Stimulated activated CD8-positive, alpha-beta memory T cell treated with anti-CD3 and anti-CD28 coated beads, Interleukin-4, amount 100 ng/mL, for 48 hours (primary cell): Measurements from ENCODE around the gene ZBTB4.
"Not testable (repeated sequence)": the region's sequence is repeated elsewhere in the genome, so short reads cannot be mapped to it uniquely, and the experiment has no call there.

Experiments
- DNase-seq: peaks from one replicate; pipeline ENCODE4 v3.0.0-alpha.2; 2020

Gene ZBTB4

GRCh38 chr17:7490144-7490543 lies 10.7 kb upstream of the ZBTB4 start:
- DNase-seq = no peak

- no peak for DNase-seq
These were observed 6.8 kb upstream of the ZBTB4 start for GRCh38 chr17:7486181-7486580.

GRCh38 chr17:7484919-7485377 lies 5.5 kb upstream of the ZBTB4 start:
- DNase-seq = no peak

GRCh38 chr17:7484067-7484918 lies 4.9 kb upstream of the ZBTB4 start, which contains the start of gene POLR2A:
Gene POLR2A, plus strand, starts transcription at chr17:7484366.
- peak; percentile 98 for DNase-seq

- DNase-seq = peak; percentile 92
These were observed 4.0 kb upstream of the ZBTB4 start for GRCh38 chr17:7483255-7484066.

- not testable (repeated sequence) for DNase-seq
These were observed 3.3 kb upstream of the ZBTB4 start for GRCh38 chr17:7482742-7483088.

GRCh38 chr17:7481842-7482741 lies 2.7 kb upstream of the ZBTB4 start:
- not testable (repeated sequence) for DNase-seq

GRCh38 chr17:7481275-7481674 lies 1.8 kb upstream of the ZBTB4 start, which contains the start of gene SLC35G6:
Gene SLC35G6, plus strand, starts transcription at chr17:7481446. Its CDS starts 71 bp downstream, at chr17:7481517.
- not testable (repeated sequence) for DNase-seq

GRCh38 chr17:7480089-7480384 lies 606 bp upstream of the ZBTB4 start:
- no peak for DNase-seq

- DNase-seq = peak; percentile 71
These were observed 887 bp downstream of the ZBTB4 start for GRCh38 chr17:7478276-7479212.

GRCh38 chr17:7477392-7478275 lies 1.8 kb downstream of the ZBTB4 start:
- DNase-seq = peak; percentile 59

GRCh38 chr17:7476951-7477350 lies 2.5 kb downstream of the ZBTB4 start:
- no peak for DNase-seq

GRCh38 chr17:7476494-7476893 lies 2.9 kb downstream of the ZBTB4 start:
- no peak for DNase-seq

- DNase-seq = no peak
These were observed 3.5 kb downstream of the ZBTB4 start for GRCh38 chr17:7475764-7476422.

GRCh38 chr17:7474767-7475166 lies 4.7 kb downstream of the ZBTB4 start:
- not testable (repeated sequence) for DNase-seq

GRCh38 chr17:7471729-7472128 lies 7.7 kb downstream of the ZBTB4 start:
- DNase-seq = no peak

- DNase-seq = not testable (repeated sequence)
These were observed 8.9 kb downstream of the ZBTB4 start for GRCh38 chr17:7470457-7470973.

- DNase-seq = not testable (repeated sequence)
These were observed 9.6 kb downstream of the ZBTB4 start for GRCh38 chr17:7469843-7470242.

GRCh38 chr17:7468804-7469389 lies 10.5 kb downstream of the ZBTB4 start:
- DNase-seq = no peak
